Globus pallidus (tissue), 1 donor: ENCODE results near the gene PAEP.

ENCODE experiments used
- DNase-seq: peaks from one replicate; pipeline ENCODE4 v3.0.0-alpha.2; 2015; ENCODE audit warnings: low spot score

The PAEP gene

GRCh38 chr9:135551031-135551430 lies 10.5 kb upstream of the PAEP start:
- DNase-seq = no peak

GRCh38 chr9:135551456-135551855 lies 10.1 kb upstream of the PAEP start:
- no peak for DNase-seq

GRCh38 chr9:135552021-135552697 lies 9.4 kb upstream of the PAEP start:
- DNase-seq = no peak

- no peak for DNase-seq
Measured at GRCh38 chr9:135552698-135553171, 8.8 kb upstream of the PAEP start.

- DNase-seq = no peak
Measured at GRCh38 chr9:135554718-135555117, 6.8 kb upstream of the PAEP start.

GRCh38 chr9:135555203-135555602 lies 6.4 kb upstream of the PAEP start:
- no peak for DNase-seq

- no peak for DNase-seq
Measured at GRCh38 chr9:135555910-135556309, 5.6 kb upstream of the PAEP start.

GRCh38 chr9:135559606-135560005 lies 1.9 kb upstream of the PAEP start:
- DNase-seq = no peak

GRCh38 chr9:135562235-135562745 lies 734 bp downstream of the PAEP start:
- DNase-seq = no peak

- no peak for DNase-seq
Measured at GRCh38 chr9:135563039-135563476, 1.5 kb downstream of the PAEP start.

GRCh38 chr9:135563858-135564257 lies 2.3 kb downstream of the PAEP start:
- DNase-seq = no peak

- no peak for DNase-seq
Measured at GRCh38 chr9:135565141-135565628, 3.6 kb downstream of the PAEP start.

GRCh38 chr9:135565636-135566035 lies 4.1 kb downstream of the PAEP start:
- no peak for DNase-seq

- no peak for DNase-seq
Measured at GRCh38 chr9:135566552-135566951, 5.0 kb downstream of the PAEP start.

GRCh38 chr9:135567311-135567710 lies 5.8 kb downstream of the PAEP start:
- no peak for DNase-seq

- DNase-seq = no peak
Measured at GRCh38 chr9:135568026-135568425, 6.5 kb downstream of the PAEP start.

GRCh38 chr9:135570456-135570855 lies 8.9 kb downstream of the PAEP start:
- no peak for DNase-seq

- no peak for DNase-seq
Measured at GRCh38 chr9:135572233-135572632, 10.7 kb downstream of the PAEP start.

- DNase-seq = no peak
Measured at GRCh38 chr9:135573124-135573523, 11.6 kb downstream of the PAEP start.

- DNase-seq = no peak
Measured at GRCh38 chr9:135574331-135574730, 12.8 kb downstream of the PAEP start.

- DNase-seq = no peak
Measured at GRCh38 chr9:135574943-135575342, 13.4 kb downstream of the PAEP start.

GRCh38 chr9:135575995-135576631 lies 14.6 kb downstream of the PAEP start:
- no peak for DNase-seq

GRCh38 chr9:135577256-135577655 lies 15.7 kb downstream of the PAEP start:
- no peak for DNase-seq
